Measurements from ENCODE around the gene SERTAD4.

The SERTAD4 gene

DNA sequence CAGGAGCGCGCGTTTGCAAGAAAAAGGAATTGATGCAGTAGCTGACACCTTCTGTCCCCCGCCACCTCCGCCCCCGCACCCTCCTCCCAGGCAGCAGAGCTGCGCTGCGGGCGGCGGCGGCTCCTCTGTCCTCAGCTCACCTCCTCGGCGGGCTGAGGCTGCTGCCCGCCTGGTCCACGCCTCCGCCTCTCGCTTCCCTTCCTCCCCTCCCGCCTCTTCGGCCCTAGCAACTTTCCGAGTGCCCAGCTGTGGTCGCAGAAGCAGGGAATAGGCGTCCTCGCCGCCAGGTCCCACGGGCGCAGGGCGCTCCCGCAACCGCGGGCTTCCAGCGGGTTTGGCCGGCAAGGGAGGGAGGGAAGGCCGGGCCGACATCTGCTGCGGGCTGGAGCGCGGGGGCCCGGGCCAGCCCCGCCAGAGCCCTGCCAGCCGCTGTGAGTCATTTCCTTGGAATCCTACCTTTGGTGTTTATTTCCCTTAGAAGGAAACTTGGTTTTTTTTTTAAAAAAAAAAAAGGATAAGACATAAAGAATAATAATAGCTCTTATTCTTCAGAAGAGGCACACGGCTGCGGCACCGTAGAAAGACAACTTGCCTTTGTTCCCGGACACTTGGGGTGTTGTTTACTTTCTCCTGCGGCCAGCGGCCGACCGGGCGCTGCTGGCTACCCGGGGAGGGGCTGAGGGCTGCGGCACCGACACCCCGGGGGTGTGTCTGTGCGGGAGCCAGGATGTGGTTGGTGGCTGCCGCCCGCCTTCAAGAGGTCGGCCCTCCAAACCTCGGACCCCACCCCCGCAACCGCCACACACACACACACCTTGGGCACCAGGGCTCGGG is 1.1 kb downstream of the SERTAD4 start:
- DNase-seq: no peak

DNA sequence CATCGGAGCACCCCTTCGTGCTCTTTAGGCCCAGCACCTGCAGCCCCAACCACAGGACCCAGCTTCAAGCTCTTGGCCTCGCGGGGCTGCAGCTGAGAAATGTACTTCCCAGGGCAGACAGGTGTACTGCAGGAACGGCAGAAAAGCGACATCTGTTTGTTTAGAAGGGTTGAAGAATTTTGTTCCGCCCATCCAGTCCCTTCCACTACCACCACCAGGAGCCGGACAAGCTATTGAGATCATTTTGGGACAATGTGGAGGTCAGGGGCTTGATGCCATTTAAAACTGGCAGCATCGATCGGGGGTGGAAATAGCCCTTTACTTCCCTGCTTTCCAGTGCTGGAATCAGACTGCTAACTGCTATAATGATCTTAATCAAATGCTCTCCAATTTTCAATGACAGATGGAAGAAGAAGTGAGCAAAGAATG is 1.7 kb downstream of the SERTAD4 start:
- DNase-seq: no peak

DNA sequence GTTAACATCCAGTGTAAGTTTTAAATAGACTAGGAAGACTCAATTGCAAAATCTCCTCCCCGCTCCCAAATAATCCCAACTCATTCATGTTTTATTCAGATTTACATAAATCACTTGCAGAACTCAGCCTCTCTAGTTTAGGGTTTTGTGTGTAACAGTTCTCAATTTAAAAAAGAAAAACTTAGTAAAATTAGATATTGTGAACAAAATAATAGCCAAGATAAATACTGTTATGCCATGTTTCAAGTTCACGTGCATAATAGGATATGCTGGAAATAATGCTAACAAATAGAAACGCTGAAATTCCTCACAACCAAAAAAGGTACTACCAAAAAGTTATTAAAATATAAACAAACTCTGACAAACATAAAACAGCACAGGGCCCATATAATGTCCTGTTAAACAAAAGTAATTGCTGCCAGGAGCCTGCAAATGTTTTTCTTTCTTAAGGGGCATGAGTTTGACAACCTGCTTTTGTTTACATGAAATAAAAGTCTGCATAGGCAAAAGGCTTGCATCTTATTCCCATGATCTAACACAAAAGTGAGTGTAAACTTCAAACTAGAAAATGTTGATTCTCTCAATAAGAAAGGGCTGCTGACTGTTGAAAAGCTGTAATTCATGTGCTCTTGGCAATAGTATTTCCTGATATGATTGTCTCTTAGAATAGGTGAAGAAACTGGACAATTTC is 2.9 kb downstream of the SERTAD4 start:
- DNase-seq: no peak

DNA sequence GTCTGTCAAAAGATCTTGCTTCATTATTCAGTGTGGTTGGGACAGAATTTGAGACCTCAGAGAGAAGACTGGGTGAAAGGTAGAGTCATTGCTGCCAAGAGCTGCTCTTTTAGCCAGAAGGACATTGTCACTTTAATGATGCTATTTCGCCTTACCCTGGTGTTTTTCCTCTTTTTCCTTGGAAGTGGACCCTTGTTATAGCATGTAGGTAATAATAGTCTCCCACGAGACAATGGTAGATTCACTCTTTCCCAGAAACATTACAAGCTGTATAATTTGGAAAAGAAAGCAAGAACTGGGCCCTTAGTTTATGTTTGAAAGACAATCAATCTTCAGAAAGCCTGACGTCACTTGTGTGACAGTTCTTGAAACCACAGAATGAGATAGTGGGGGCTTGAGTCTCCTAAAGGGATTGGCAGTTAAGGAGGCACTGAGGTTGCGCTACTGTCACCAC is 3.8 kb downstream of the SERTAD4 start:
- no peak for DNase-seq

DNA sequence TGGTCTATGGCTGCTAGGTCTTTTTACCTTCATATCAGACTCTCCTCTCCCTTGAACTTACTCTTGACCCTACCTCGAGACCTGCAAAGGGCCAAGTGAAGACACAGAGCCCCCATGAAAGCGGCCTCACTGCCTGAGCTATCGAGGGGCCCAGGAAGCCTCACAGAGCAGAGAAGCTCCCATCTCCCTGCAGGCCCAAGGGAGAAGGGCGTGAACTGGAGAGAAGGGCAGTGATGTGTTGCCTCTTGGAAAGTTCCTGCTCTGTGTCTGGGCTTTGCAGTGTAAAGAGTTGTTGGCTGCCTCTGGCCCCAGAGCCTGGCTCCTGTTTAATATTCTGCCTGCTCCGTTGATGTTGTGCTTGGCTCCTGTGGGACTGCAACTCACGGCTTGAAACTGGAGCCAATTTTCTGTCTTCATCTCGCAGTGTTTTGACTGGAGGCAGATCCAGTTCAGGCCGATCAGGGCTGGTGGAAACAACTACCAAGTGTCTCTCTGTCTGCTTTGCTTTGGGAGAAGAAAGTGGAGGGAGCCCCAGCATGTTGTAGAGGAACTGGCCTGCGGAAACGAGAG is 4.3 kb downstream of the SERTAD4 start:
- no peak for DNase-seq

DNA sequence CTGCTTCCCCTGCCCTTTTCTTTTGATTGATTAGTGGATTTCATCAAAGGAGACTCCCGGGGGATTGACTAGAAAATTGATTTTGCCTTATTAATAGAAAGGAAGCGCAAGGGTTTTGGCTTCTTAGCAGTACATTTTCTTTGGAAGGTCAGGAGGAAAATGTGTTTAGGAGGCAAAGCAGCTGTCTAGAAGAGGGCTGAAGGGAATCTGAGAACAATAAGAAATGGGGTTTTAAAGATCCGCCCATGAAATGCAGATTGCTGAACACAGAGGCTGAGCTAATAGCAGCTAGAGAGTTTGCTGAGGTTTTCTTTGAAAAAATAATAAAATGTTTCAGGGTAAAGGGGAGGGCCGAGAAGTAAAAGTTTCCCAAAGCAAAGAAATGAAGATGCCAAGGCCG is 4.9 kb downstream of the SERTAD4 start:
- DNase-seq: no peak

DNA sequence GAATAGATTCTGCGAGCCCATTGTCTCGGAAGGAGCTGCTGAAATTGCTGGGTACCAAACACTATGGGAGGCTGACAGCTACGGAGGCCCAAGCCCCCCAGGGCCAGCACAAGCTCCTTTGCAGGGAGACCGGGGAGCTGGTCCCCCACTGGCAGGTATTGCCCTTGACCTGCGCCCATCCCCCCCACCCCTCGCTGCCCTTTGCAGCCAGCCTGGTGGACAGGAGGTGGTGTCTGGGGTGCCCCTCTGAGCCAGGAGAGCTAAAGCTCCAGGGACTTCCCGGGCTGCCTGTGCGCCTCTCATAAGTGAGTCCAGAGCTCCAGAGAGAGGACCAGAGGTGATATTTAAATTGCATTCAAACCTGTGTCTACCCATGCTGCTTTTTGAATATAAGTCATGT is 5.4 kb downstream of the SERTAD4 start:
- DNase-seq: no peak

DNA sequence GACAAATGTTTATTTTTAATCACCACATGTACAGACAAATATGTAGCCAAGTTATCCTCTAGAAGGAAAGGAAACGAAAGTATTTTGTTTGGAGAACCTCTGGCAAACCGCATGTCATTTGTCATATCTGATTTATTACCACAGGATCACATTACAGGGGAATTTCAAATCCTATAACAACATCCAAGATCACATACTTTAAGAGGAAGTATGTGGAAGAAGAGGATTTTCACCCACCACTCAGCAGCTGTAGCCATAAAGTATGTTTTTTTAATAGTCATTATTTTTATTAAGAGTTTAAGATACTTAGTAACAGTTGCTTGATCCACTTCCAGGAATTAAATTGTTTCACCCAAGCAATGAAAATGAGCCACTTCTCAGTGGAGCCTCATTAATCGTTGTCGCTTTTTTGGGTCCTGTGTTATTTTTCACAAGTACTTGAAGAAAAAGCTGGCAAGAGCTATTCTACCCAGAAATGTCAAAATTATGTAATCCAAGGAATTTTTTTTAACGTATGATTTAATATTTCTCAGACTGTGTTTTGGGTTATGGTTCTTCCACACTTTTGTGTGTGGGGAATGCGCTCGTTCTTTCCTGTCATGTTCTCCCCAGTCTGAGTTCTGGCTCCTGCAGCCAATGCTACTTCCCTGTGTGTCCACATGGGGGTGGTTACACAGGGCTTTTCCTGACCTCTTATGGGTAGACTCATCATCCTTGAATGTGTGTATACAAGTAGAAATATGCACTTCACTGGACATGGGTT is 6.9 kb downstream of the SERTAD4 start:
- DNase-seq: no peak

DNA sequence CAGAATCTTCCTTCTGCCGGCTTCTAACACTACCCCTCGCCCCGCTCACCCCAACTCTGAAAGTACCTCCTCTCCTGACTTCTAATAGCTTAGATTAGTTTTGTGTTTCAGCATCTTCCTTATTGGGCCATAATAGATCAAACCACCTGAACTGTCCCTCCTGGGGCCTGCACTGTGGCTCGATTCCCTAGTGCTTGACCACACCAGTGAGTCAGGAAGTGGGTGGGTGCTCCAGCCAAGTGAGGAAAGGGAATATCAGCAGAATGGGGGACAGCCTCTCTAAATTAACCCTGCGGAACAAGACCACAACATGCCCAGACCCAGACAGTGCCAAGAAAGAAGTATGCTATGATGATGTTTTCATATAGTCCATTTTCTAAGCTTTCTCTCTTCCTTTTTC is 8.5 kb downstream of the SERTAD4 start:
- DNase-seq: no peak

DNA sequence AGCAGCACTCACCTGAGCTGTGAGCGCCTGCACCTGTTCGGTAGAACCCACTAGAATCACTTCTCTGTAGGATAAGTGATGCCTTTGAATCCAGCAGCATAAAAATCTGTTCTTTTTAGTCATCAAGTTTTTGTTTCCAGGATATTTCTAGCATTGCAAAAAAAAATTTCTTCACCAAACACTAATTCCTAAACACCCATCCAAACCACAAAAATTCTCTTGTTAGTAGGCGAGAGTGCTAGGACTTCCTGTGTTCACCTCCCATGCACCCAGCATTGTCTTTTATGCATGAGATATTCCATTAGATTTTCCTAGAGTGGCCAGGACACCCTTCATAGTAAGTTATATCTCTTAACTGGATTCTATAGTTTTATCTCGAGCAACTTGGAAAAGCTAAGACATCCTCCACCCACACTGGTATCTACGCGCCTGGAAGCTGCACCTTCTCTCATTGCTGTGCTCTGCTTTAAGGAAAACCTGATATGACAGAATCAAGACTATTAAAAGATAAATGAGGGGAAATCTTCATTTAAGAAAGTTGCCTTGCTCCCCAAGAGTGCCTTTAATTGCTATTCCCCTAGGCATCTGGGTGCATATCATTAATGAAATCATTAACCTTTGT is 12.3 kb downstream of the SERTAD4 start:
- no peak for DNase-seq

DNA sequence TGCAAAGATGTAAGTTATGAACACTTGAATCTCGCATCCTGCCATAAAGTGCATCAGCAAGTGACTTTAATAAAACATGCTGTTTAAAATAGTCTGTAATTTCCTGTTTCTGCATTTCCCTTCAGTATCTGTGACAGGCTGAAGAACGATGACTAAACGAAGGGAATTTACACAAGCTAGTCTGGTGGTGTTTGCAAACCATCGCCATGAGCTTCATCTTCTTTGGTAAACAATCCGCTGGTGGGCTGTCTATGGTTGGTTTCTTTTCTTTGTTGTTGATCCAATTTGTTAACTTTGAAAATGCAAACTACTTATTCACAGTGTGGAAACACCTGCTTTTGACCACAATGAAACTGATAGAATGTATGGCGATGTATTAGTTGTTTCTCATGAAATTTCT is 13.9 kb downstream of the SERTAD4 start:
- DNase-seq: no peak

DNA sequence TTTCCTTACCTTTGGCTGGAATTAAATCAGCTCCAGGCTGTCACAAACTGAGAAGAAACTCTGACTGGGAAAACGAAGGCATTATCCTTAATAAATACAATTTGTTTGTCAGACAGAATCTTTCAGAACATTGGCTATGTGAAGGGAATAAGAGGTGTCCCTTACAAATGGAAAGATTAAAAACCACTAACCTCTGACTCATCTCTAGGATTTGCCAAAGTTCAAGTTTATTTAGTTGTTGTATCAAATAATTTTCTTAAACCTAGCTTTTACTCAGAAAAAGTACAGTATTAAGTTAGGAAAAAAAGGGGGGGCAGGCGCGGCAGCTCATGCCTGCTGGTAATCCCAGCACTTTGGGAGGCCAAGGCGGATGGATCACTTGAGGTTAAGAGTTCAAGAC is 15.7 kb downstream of the SERTAD4 start:
- no peak for DNase-seq

DNA sequence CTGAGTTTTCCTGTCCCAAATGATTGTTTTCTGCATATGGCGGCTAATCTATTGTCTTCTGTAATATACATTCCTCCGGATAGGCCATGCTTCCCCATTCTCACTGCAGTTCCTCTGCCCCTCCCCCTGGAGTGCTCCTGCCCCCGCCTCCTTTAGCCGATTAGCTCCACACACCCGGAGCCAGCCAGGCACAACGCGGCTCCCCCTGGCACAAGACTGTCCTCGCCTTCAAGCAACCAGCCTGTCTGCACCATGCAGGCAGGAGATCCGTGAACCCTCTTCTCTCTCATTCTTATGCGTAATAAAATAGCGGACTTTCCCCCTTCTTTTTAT is 18.0 kb downstream of the SERTAD4 start:
- no peak for DNase-seq

DNA sequence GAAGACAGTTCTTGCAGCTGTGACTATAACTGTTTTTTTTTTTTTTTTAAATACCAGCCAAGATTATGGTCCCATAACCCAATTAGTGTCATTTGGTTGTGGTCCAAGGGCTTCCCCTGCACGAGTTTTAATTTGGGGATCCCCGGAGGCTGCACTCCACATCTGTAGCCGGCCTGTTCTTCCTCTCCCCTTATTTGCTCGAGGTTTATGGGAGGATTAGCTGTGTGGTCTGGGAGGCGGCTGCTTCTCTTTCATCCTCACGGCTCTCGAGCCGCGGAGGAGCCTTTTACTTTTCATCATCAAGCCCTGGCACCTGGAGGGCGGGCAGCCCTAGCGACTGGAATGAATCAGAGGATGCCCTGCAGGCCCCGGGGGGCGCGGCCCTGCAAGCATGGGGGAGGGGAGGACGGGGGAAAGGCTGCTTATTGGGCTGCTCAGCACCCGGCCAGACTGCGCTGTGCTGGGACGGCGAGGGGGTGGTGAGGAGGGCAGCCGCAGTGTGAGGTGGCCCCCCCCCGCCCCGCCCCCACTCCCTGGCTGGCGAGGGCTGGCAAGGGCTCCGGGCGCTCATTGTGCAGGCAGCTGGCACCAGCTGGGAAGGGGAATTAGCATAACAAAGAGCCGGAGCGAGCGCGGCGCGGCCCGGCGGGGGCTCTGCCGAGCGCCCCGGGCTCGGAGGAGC is 18.5 kb downstream of the SERTAD4 start:
- no peak for DNase-seq

DNA sequence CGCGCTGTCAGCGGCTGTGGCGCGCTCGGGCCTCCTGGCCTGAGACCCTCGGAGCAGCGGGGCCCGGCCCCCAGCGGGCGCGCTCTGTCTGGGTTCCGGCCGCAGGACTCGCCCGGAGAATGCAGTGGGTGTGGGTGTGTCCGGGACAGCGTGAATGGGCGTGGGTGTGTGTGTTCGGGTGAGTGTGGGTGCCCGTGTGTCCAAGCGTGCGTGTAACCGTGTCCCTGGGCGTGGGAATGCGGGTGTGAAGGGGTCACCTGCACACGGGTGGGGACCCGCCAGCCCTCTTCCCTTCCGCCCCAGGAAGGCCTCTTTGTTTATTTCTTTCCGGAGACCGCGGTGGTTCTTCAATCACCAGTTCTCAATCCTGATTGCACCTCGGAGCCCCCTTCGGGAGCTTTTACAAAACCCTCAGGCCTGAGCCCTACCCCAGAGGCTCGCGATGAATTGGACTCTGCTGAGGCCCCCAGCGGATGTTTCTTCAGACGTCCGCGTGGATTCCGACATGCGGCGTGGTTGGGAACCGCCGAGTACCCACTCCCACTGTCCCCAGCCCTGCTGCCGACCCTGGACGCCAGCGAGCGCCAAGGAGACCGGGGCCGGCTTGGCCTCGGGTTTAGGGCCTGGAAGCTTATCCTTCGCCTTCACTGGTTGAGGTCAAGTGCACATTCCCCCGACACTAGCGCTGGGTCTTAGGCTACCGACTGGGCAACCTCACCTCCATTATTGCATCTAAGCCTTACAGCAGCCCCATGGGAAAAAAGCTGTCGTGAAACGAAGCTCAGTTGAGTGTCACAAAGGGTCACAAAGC is 19.3 kb downstream of the SERTAD4 start:
- DNase-seq: no peak

DNA sequence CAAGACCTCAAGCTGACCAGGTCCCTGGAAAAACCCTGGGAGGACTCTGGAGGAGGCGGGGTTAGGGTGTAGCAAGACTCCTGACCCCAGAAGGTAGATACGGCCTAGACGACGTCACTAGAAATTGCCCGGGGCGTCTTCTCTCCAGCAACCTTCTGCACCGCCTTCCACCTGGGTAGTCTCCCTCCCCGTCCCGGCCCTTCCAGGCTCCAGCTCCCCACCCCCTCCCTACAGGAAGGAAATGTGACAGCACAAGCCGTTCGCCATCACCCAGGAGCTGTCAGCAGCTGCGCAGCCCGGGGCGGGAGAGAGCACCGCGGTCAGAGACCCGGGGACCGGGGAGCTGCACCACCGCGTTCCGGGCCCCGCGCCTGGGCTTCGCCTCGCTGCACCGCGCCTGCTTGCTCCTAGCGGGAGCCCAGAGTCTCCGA is 20.0 kb downstream of the SERTAD4 start:
- DNase-seq: no peak

DNA sequence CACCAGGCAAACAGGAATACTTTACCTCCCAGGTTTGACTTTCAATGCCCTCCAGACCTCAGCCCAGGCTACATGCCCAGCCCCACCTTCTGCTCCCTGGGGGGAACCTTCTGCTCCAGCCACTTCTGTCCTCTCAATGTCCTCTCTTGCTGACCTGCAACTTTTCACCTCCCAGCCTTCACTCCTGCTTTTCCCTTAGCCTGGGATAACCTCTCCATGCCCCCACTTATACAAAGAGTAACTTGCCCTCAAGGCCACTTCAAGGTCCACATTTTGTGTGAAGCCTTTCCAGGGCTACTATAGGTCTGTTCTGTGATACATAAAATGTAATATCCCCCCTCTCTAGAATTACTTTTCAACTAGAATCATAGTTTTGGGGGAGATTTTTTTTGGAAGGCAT is 21.7 kb downstream of the SERTAD4 start:
- DNase-seq: no peak

DNA sequence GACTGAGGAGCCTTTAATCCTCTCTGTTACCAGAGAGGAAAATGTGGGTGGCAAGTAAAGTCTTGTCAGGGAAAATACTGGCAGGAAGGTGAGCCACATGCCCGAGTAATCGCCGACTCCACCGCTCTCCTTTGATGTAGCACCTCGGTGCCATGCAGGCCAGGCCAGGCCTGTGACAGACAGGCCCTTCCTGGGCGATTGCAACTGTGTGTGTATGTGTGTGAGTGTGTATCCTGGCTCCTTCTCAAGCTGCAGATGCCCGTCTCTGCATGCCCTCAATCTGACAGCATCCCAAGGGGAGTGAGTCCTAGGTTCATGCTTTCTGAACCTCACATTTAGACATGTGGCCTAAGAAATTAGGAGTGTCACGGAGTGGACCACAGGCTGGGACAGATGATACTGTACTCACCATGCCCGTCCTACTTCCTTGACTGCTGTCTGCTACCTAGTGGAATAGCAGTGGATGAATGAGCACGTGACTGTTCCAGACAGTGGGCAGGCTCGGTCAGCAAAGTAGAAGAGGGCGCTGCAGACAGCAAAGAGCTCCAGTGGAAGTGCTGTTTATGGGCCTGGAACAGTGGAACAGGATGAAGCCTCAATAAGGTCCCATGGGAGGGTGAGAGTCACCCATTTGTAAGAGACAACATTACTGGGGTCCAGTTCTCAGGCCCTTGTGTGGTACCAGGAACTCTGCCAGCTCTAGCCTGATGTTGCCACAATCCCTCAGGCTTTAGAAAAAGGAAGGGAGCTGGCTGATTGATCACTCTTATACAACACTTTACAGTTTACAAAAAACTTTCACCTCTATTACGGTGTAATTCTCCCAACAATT is 25.3 kb downstream of the SERTAD4 start:
- DNase-seq: no peak

DNA sequence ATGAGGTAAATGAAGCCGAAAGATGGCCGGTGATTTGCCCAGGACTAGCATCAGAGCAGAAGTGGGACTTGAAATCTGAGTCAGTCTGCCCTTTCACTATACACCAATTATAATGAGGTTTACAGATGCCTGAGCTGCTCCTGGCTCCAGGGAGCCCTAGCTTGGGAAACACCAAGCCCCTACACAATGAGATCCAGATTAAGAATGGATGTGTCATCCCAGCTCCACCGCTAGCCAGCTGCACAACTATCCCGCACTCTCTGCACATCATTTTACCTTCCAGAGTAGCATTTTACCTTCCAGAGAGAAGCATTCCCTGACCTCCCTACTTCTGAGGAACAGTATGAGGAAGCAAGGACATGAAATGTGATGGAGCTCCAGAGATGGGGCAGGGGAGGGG is 27.0 kb downstream of the SERTAD4 start:
- no peak for DNase-seq

DNA sequence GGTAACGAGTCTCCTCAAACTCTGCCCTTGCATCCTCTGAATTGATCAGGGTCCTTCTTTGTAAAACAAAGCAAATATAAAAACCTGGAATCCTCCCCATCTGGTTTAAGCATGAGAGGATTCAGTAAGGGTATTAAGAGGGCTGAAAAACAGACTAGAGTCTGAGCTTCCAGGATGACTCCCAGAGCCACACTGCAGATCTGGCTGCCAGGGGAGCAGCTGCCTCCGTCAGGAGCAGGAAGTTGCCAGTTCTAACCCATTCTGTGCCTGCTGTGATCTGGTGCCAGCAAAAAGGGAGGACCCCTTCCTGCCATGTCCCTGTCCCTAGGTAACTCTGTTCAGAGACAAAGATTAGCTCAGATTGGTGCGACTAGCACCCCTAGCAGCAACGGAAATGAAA is 27.5 kb downstream of the SERTAD4 start:
- no peak for DNase-seq
